HG02759 (cell line): ENCODE data around the gene ZNF407.
"Not testable (repeated sequence)": the region's sequence is repeated elsewhere in the genome, so short reads cannot be mapped to it uniquely, and the experiment has no call there.

Source experiments
- ATAC-seq: cut with Tn5 transposase; IDR thresholded peaks from one replicate; pipeline ENCODE4 v1.9.1; 2021; ENCODE audit warnings: mild to moderate bottlenecking, moderate library complexity; ENCODE audit not compliant: unreplicated experiment

Gene ZNF407

DNA sequence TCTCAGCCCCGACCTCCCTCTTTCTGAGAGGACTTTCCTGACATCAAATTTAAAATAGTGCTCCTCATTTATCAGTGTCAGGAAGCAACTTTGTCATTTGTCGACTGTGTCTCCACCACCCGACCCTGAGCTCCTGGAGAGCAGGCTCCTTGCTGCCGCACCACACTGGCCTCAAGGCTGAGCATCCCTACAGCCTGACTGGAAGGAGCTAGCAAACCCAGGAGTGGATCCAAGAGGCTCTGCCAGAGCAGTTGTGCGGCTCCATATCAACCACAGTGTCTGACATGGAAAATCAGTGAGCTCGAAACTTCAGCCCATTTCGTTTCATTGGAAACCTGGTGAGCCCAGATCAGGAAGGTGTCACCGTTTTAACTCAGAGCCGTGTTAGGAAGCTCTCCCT lies 486.1 kb downstream of the ZNF407 start:
- no peak for ATAC-seq

GRCh38 chr18:75085676-75086075 lies 488.0 kb downstream of the ZNF407 start:
- ATAC-seq = not testable (repeated sequence)

- ATAC-seq = no peak
Observed at GRCh38 chr18:75086494-75087034, 488.9 kb downstream of the ZNF407 start.

GRCh38 chr18:75087119-75088020 lies 489.7 kb downstream of the ZNF407 start:
- ATAC-seq = no peak

- no peak for ATAC-seq
Observed at GRCh38 chr18:75088021-75088506, 490.4 kb downstream of the ZNF407 start.

GRCh38 chr18:75088622-75089211 lies 491.0 kb downstream of the ZNF407 start:
- no peak for ATAC-seq

GRCh38 chr18:75089748-75090327 lies 492.2 kb downstream of the ZNF407 start:
- no peak for ATAC-seq

- ATAC-seq = no peak
Observed at GRCh38 chr18:75090336-75090735, 492.7 kb downstream of the ZNF407 start.

DNA sequence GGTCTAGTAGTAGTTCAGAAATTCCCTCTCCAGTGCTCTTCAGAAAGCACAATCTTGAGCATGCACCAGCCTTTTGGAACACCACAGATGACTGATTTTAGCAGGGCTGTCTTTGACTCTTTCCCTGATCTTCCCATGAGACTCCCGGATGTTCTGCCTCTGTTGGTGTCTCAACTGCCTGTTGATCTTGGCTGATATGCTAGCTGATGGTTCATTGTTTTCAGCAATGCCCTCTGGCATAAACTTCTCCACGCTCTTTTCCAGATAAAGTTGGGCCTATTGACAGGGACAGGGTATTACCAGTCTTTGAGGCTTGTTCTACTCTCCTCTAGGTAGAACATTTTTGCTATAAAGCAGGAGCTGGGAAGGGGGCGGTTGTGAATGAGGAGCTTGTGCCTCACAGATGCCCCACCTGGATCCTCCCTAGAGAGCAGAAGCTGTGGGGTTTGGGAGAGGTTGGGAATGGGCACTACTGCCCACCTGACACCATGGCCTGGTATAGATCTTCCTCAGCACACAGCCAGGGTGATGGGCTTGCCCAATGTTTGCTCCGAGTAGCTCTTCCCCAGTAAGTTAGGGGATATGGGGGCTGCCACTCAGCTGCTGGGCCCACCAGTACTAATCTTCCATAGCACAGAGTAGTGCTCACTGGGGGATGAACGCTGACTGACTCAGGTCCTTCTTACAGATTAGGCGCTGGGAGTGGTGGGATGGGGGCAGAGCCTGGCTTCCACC lies 500.0 kb downstream of the ZNF407 start:
- ATAC-seq = no peak

- no peak for ATAC-seq
Observed at GRCh38 chr18:75100832-75101630, 503.4 kb downstream of the ZNF407 start.

- no peak for ATAC-seq
Observed at GRCh38 chr18:75101916-75102315, 504.2 kb downstream of the ZNF407 start.

DNA sequence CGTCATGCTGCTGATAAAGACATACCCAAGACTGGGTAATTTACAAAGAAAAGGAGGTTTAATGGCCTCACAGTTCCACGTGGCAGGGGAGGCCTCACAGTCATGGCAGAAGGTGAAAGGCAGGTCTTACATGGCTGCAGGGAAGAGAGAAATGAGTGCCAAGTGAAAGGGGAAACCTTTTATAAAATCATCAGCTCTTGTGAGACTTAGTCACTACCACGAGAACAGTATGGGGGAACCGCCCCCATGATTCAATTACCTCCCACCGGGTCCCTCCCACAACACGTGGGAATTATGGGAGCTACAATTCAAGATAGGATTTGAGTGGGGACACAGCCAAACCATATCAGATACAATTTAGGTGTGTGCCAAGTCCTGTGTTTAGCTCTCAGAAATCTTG lies 506.4 kb downstream of the ZNF407 start:
- not testable (repeated sequence) for ATAC-seq

DNA sequence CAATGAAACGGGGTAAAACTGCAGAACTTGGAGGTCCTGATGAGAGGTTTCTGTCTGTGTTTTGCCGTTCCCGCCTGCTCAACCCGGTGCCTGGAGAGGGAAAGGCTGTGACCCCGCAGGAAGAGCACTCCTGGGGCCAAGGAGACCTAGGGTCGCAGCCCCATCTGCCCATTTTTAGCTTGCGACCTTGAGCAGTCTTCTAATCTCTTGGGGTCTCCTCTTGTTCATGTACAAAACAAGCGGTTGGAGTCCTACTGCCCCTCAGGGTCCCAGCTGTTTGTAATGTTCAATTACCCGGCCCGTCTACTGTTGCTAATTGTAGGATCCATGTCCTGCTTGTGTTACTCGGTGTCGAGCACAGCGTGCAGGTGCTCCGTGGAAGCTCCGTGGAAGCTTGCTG lies 506.8 kb downstream of the ZNF407 start:
- ATAC-seq = no peak

GRCh38 chr18:75105551-75106254 lies 508.0 kb downstream of the ZNF407 start:
- ATAC-seq = no peak

- no peak for ATAC-seq
Observed at GRCh38 chr18:75106746-75107145, 509.1 kb downstream of the ZNF407 start.

DNA sequence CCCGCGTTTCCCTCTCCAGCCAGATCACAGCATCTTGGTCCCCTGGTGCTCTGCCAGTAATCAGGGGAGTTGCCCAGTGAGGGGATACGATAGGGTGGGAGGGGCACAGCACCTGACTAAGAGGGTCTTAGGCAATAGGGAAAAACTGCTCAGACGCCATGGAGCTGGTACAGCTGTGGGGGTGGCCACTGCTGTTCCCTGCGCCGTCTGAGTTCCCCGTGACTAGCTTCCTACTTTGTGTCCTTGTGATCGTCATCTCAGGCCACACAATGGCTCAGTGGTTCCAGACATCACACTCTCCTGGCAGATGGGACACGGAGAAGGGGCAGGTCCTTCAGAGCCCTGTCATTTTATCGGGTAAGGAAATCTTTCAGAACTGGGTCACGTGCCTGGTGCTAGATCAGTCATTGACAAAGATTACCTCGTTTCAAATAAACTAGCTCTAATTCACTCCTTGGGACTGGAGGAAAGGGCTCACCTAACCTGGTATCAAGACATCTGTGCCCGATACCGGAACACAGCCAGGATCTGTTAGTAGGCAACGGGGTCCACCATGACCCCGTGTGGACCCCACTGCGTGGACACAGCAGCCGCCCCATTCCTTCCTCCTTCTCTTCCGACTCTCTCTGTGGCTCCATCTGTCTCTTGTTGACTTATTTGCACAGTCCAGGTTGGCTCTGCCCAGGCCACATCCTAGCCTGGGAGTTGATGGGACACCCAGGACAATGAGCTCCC lies 509.7 kb downstream of the ZNF407 start:
- ATAC-seq = no peak

GRCh38 chr18:75107931-75108276 lies 510.2 kb downstream of the ZNF407 start:
- ATAC-seq = no peak

GRCh38 chr18:75108579-75109318 lies 511.1 kb downstream of the ZNF407 start:
- no peak for ATAC-seq
